PFSK-1 (cell line): Measurements from ENCODE around the gene GATA2.

Experiments used
- FOXP2 ChIP-seq: optimal IDR thresholded peaks from 2 replicates; pipeline ENCODE3; 2011; ENCODE audit warnings: borderline replicate concordance, control low read depth, inconsistent platforms; ENCODE audit not compliant: insufficient read depth; ENCODE audit errors: extremely low read length, extremely low read depth
- POLR2AphosphoS5 ChIP-seq: IDR thresholded peaks from 2 replicates; pipeline ENCODE4 v1.6.1; 2012; ENCODE audit warnings: low read depth, mild to moderate bottlenecking, control low read depth, low read length, moderate library complexity
- SIN3A ChIP-seq: IDR thresholded peaks from 2 replicates; pipeline ENCODE4 v1.6.1; 2012; ENCODE audit warnings: mild to moderate bottlenecking, low read length, moderate library complexity, borderline replicate concordance; ENCODE audit not compliant: insufficient read depth
- TAF1 ChIP-seq: IDR thresholded peaks from 2 replicates; pipeline ENCODE4 v1.6.1; 2012; ENCODE audit warnings: low read length, control low read depth, borderline replicate concordance; ENCODE audit not compliant: insufficient read depth
- TF ChIP-seq, protein P1 (sequence below), 2 experiments: IDR thresholded peaks; 2 replicates each; pipeline versions ENCODE4 v1.6.1 to v1.8.0; 2011 to 2012; ENCODE audit warnings: low read depth in 2 of 2, low read length in 2 of 2, control low read depth in 1 of 2, inconsistent platforms in 1 of 2, mild to moderate bottlenecking in 1 of 2, moderate library complexity in 1 of 2; ENCODE audit not compliant: insufficient read depth in 1 of 2

The GATA2 gene

GRCh38 chr3:128445357-128445756 is 47.6 kb downstream of the GATA2 start:
- no peak for TF ChIP-seq SIN3A
- no peak for TF ChIP-seq POLR2AphosphoS5
- TF ChIP-seq, protein P1, sequence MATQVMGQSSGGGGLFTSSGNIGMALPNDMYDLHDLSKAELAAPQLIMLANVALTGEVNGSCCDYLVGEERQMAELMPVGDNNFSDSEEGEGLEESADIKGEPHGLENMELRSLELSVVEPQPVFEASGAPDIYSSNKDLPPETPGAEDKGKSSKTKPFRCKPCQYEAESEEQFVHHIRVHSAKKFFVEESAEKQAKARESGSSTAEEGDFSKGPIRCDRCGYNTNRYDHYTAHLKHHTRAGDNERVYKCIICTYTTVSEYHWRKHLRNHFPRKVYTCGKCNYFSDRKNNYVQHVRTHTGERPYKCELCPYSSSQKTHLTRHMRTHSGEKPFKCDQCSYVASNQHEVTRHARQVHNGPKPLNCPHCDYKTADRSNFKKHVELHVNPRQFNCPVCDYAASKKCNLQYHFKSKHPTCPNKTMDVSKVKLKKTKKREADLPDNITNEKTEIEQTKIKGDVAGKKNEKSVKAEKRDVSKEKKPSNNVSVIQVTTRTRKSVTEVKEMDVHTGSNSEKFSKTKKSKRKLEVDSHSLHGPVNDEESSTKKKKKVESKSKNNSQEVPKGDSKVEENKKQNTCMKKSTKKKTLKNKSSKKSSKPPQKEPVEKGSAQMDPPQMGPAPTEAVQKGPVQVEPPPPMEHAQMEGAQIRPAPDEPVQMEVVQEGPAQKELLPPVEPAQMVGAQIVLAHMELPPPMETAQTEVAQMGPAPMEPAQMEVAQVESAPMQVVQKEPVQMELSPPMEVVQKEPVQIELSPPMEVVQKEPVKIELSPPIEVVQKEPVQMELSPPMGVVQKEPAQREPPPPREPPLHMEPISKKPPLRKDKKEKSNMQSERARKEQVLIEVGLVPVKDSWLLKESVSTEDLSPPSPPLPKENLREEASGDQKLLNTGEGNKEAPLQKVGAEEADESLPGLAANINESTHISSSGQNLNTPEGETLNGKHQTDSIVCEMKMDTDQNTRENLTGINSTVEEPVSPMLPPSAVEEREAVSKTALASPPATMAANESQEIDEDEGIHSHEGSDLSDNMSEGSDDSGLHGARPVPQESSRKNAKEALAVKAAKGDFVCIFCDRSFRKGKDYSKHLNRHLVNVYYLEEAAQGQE (IDR thresholded peaks at IDR 0.05; ENCODE audit: insufficient read depth in 1 of 2, low read depth in 2 of 2, low read length in 2 of 2), result no peak
- TF ChIP-seq FOXP2, result no peak
- no peak for TF ChIP-seq TAF1

DNA sequence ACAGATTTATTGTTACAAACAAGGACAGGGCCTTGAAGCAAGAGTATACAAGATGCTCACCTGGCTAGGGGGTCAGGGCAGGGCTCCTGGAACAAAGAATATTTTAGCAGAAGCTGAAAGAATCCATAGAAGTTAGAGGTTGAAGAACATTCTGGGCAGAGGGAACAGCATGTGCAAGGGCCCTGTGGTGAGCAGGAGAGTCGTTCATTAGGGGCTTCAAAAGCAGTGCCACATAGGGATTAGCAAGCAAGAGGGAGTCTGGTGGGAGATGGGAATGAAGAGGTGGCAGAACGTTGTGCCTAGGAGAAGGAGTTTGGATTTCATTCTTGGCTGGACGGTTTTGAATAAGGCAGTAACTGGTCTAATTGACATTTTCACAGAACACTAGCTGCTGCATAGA is 49.2 kb downstream of the GATA2 start:
- TF ChIP-seq FOXP2 (no peak), TAF1 (no peak), SIN3A (no peak)
- TF ChIP-seq, protein P1 (IDR thresholded peaks at IDR 0.05; ENCODE audit: insufficient read depth in 1 of 2, low read depth in 2 of 2, low read length in 2 of 2), result no peak

DNA sequence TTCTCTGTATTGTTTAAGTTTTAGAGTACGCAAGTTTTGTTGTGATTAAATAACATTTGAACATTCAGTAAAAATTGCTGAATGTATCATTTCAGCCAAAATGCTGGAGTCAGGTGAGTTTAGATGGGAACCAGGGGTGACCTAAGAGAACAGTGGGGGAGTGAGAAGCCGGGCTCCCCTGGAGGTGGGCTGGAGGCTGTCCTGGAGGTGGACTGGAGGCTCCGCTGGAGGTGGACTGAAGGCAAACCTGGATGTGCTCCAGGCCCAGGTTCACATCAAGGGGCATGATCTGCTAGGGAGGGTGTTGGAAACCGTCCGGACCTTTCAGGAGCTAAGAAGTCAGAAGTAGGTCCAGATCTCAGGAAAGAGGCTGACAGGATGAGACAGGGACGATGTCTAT is 50.1 kb downstream of the GATA2 start:
- no peak for TF ChIP-seq TAF1
- no peak for TF ChIP-seq SIN3A
- TF ChIP-seq POLR2AphosphoS5, result no peak
- TF ChIP-seq, protein P1 (IDR thresholded peaks at IDR 0.05; ENCODE audit: insufficient read depth in 1 of 2, low read depth in 2 of 2, low read length in 2 of 2), result no peak
- TF ChIP-seq FOXP2, result no peak

DNA sequence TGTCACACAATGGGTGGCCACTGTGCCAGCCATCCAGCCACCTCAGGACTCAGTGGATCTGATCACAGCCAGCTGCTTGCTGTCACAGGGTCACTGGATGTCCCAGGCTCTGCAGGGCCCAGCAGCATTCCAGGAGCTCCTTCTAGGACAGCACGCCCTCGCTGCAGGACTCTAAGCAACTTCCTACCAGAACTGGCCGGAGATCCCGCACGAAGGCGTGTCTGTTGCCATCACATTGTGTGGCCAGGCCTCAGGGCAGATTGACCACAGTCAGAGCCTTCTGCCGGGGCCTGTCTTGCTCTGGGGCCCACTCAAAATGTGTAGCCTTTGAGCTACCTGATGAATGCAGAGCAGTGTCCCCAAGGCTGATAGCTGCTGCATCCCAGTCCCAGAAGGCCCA is 50.9 kb downstream of the GATA2 start:
- TF ChIP-seq, protein P1 (IDR thresholded peaks at IDR 0.05; ENCODE audit: insufficient read depth in 1 of 2, low read depth in 2 of 2, low read length in 2 of 2), result no peak

GRCh38 chr3:128439226-128439625 is 53.8 kb downstream of the GATA2 start:
- TF ChIP-seq FOXP2, result no peak
